Upper lobe of left lung (tissue), 6 donors: Measurements from ENCODE around the gene PRMT2. TPM values are rescaled to one million over a fixed set of nuclear protein-coding genes. Genes with fewer than 3 reads are reported as not detected.

Experiments
- ATAC-seq, 2 donors: fragments of 200-7000 bp; cut with Tn5 transposase; one replicate each; pipeline ENCODE4 v1.9.1; 2022; ENCODE audit warnings: mild to moderate bottlenecking in 2 of 2, moderate library complexity in 2 of 2; ENCODE audit not compliant: low FRiP score in 2 of 2
- DNase-seq, 2 donors: peaks; one replicate each; pipeline ENCODE4 v3.0.0-alpha.2; 2019 to 2020
- H3K27ac ChIP-seq, 4 donors: fragments of 200-600 bp; sonication (generic); one replicate each; pipeline ENCODE4 v1.5.1; 2016 to 2019
- H3K27me3 ChIP-seq, 4 donors: fragments of 200-600 bp; sonication (generic); one replicate each; pipeline ENCODE4 v1.5.1; 2017 to 2019
- H3K36me3 ChIP-seq, 4 donors: fragments of 200-600 bp; sonication (generic); one replicate each; pipeline ENCODE4 v1.5.1; 2016 to 2019
- H3K4me1 ChIP-seq, 4 donors: fragments of 200-600 bp; sonication (generic); one replicate each; pipeline ENCODE4 v1.5.1; 2018 to 2019
- H3K4me3 ChIP-seq, 4 donors: fragments of 200-600 bp; sonication (generic); one replicate each; pipeline ENCODE4 v1.5.1; 2017 to 2019; ENCODE audit warnings: mild to moderate bottlenecking in 2 of 4, moderate library complexity in 1 of 4
- H3K9me3 ChIP-seq, 4 donors: fragments of 200-600 bp; sonication (generic); one replicate each; pipeline ENCODE4 v1.5.1; 2018 to 2019
- EP300 ChIP-seq, 4 donors: sonication (generic); formaldehyde crosslinking; IDR thresholded peaks; one replicate each; pipeline ENCODE4 v1.5.1; 2017; ENCODE audit warnings: antibody characterized with exemption in 4 of 4, control low read depth in 2 of 4
- POLR2A ChIP-seq, 4 donors: fragments of 450-650 bp; IDR thresholded peaks; one replicate each; pipeline ENCODE4 v1.5.1; 2016 to 2017; ENCODE audit warnings: antibody characterized with exemption in 4 of 4, mild to moderate bottlenecking in 2 of 4
- POLR2AphosphoS5 ChIP-seq, 2 donors: sonication (generic); formaldehyde crosslinking; IDR thresholded peaks; one replicate each; pipeline ENCODE4 v1.5.1; 2017; ENCODE audit warnings: antibody characterized with exemption in 2 of 2
- WGBS, 2 donors: methylation state at CpG; one replicate each; pipeline ENCODE4 v1.1.5; 2017 to 2018; 5-methylcytosine and 5-hydroxymethylcytosine counted together
- total RNA-seq, 6 donors: library from RNA; depleted of rRNA in 4 of 6; stranded (reverse); fragments of >200 nt in 4 of 6; gene quantifications; one replicate each; pipeline versions ENCODE4 v1.1.0 to v1.2.1, GENCODE V29; 2016 to 2021
- TF ChIP-seq, protein P1 (sequence below), 6 experiments: fragments of 450-650 bp in 4 of 6; fragments of 200-600 bp in 2 of 6; sonication (generic) in 2 of 6; IDR thresholded peaks; one replicate each; pipeline ENCODE4 v1.5.1; 2016 to 2019; ENCODE audit warnings: antibody characterized with exemption in 6 of 6
- donor health status: DM: no; HTN: no; CAD: no; lungs with moderate emphysema.
- donor health status: DM: no; HTN: yes; CAD: no; lungs with severe emphysema.

The PRMT2 gene
- total RNA-seq, result 100 to 1,000 TPM in 5 of 6 donors, 10 to 100 TPM in 1; 91.6 to 152 (median 115) TPM

DNA sequence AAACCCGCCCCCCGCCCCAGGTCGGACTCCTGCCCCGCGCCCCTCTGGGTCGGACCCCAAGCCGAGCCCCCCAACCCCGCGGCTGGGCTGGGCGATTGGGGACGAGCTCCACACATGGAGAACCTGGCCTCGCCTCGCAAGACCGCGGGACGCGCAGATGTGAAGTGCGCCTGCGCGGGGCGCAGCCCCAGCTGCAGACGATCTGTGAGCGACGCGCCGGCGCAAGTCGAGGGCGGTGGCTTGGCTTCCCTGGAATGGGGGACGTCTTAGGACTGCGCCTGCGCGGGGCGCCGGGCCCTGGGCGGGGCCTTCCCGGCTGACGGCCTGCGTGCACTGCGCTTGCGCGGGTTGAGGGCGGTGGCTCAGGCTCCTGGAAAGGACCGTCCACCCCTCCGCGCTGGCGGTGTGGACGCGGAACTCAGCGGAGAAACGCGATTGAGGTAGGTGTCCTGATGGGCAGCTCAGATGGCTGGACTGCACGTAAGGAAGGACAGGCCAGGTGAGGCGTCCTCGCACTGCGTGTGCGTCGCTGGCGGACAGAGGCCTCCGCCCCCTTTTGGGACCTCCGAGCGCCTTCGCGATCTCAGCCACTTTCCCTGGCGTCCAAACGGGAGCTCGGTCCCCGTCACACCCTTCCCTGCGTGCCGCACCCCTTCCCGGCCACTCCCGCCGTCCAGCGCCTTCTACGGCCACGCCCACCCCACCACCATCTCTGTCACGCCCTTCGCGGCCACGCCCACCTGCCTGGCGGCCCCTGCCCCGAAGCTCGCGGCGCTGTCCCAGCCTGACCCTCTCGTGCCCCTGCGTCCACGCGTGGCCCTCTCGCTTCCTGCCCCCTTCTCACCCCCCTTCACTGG, at the start of gene PRMT2:
Gene PRMT2 (plus strand): TSS at position 351 of the 857 bp plus-strand sequence. CDS start 1,278 bp downstream, outside the sequence.
- TF ChIP-seq EP300 (IDR thresholded peaks at IDR 0.05), result peak in 1 of 4 donors; percentile 2
- TF ChIP-seq, protein P1, sequence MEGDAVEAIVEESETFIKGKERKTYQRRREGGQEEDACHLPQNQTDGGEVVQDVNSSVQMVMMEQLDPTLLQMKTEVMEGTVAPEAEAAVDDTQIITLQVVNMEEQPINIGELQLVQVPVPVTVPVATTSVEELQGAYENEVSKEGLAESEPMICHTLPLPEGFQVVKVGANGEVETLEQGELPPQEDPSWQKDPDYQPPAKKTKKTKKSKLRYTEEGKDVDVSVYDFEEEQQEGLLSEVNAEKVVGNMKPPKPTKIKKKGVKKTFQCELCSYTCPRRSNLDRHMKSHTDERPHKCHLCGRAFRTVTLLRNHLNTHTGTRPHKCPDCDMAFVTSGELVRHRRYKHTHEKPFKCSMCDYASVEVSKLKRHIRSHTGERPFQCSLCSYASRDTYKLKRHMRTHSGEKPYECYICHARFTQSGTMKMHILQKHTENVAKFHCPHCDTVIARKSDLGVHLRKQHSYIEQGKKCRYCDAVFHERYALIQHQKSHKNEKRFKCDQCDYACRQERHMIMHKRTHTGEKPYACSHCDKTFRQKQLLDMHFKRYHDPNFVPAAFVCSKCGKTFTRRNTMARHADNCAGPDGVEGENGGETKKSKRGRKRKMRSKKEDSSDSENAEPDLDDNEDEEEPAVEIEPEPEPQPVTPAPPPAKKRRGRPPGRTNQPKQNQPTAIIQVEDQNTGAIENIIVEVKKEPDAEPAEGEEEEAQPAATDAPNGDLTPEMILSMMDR (IDR thresholded peaks at IDR 0.05), result peak in 4 of 6 experiments; percentile 5 to 59 (median 42)
- TF ChIP-seq POLR2A (IDR thresholded peaks at IDR 0.05), result peak; percentile 32 to 98 (median 80)
- peak; percentile 96 to 98 for TF ChIP-seq POLR2AphosphoS5 (IDR thresholded peaks at IDR 0.05)
- Histone ChIP-seq H3K27me3 (no peaks in the 10 kb centered on the region), H3K27ac (peak within 1 kb of the TSS; percentile 99 to 100 (median 100)), H3K4me1 (peaks cover 27 to 40% (median 37%) of the 10 kb centered on the region in 4 donors), H3K4me3 (peak within 1 kb of the TSS; percentile 75 to 94 (median 86)), H3K9me3 (no peaks in the 10 kb centered on the region), H3K36me3 (no peaks in the 10 kb centered on the region)
- peak; percentile 98 to 99 for ATAC-seq
- WGBS, 2 donors, result 1% methylated on average over 38 to 66 of the region's 90 CpGs
- peak; percentile 97 to 100 for DNase-seq

DNA sequence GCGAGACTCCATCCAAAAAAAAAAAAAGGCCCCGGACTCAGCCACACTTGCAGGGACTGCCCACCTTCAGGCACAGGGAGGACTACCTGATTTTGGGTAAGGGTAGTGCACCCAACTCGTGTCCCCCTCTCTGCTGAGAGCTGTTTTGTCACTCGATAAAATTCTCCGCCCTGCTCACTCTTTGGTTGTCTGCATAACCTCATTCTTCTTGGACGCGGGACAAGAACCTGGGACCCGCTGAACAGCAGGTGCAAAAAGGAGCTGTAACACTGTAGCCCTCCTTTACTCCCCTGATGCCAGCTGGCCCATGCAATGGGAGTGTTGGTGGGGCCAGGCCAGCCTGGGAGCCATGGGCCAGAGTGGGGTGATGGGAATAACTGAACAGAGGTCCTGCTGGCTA, 41.2 kb upstream of the PRMT2 start:
- H3K27ac ChIP-seq, result no peak overlapping the region
- H3K4me3 ChIP-seq, result no peak overlapping the region
- peaks cover 0 to 43% (median 11%) of the 10 kb centered on the region in 4 donors for H3K9me3 ChIP-seq
- TF ChIP-seq, protein P1 (IDR thresholded peaks at IDR 0.05), result no peak
- no peak for TF ChIP-seq EP300 (IDR thresholded peaks at IDR 0.05)
- no peak for TF ChIP-seq POLR2AphosphoS5 (IDR thresholded peaks at IDR 0.05)
- TF ChIP-seq POLR2A (IDR thresholded peaks at IDR 0.05), result no peak
- DNase-seq (no peak), ATAC-seq (no peak)
- 90 to 92% methylated on average over 8 of the region's 8 CpGs for WGBS, 2 donors
- no peaks in the 10 kb centered on the region for H3K36me3 ChIP-seq
- no peaks in the 10 kb centered on the region for H3K27me3 ChIP-seq
- peaks cover 5 to 9% (median 6%) of the 10 kb centered on the region in 4 donors for H3K4me1 ChIP-seq

DNA sequence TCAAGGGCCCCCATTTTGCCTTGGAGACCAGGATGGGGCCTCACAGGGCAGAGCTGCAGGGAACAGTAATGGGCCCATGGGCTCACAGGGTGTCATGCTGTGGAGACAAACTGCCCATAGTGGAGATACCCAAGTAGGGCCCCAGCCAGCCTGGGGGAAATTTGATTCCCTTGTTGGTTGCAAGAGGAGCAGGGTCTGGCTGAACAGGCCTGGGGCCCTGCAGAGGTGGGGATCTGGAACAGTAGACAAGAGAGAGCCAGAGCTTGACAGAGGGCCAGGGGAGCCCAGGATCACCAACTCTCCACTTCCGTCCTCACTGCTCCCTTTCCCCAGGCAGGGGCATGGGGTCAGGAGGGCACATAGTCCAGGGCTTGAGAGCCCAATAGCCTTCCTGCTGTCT, 39.3 kb upstream of the PRMT2 start:
- Histone ChIP-seq H3K4me3 (no peak overlapping the region), H3K36me3 (no peaks in the 10 kb centered on the region), H3K4me1 (peaks cover 5 to 9% (median 6%) of the 10 kb centered on the region in 4 donors), H3K27ac (no peak overlapping the region), H3K9me3 (peaks cover 0 to 25% (median 11%) of the 10 kb centered on the region in 4 donors), H3K27me3 (no peaks in the 10 kb centered on the region)
- no peak for DNase-seq
- ATAC-seq, result peak in 1 of 2 donors; percentile 28
- no peak for TF ChIP-seq EP300 (IDR thresholded peaks at IDR 0.05)
- TF ChIP-seq, protein P1 (IDR thresholded peaks at IDR 0.05), result no peak
- TF ChIP-seq POLR2A (IDR thresholded peaks at IDR 0.05), result no peak
- TF ChIP-seq POLR2AphosphoS5 (IDR thresholded peaks at IDR 0.05), result no peak
- WGBS, 2 donors, result 100% methylated on average over 1 of the region's 1 CpG; no CpG with 5 or more reads in 1 of the 2 donors

DNA sequence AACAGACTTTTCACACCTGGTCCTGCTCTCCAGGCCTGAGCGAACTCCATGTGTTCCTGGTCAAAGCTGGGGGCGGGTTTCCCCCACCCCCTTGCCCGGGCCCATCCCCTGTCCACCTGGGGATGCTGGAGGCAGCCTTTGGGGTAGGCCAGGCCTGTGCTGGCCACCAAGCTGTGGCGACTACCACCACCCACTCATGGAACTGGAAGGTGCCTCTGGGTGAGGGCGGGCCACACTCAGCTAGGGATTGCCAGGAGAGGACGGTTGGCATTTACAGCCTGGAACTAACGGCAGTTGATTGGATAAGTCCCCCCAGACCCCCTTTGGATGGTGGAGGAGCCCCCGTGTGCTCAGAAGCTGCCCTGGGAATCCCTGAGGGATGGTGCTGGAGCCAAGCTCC, 38.4 kb upstream of the PRMT2 start:
- Histone ChIP-seq H3K4me3 (no peak overlapping the region), H3K4me1 (peaks cover 5 to 9% (median 6%) of the 10 kb centered on the region in 4 donors), H3K36me3 (no peaks in the 10 kb centered on the region), H3K27me3 (no peaks in the 10 kb centered on the region), H3K27ac (no peak overlapping the region), H3K9me3 (peaks cover 0 to 22% (median 11%) of the 10 kb centered on the region in 4 donors)
- ATAC-seq (no peak), DNase-seq (peak in 1 of 2 donors; percentile 33)
- WGBS, 2 donors, result 97% methylated on average over 8 of the region's 8 CpGs; no CpG with 5 or more reads in 1 of the 2 donors
- TF ChIP-seq, protein P1 (IDR thresholded peaks at IDR 0.05), result no peak
- TF ChIP-seq EP300 (IDR thresholded peaks at IDR 0.05), result no peak
